HG03575 (cell line): ENCODE results near the gene VKORC1L1.
"Not testable (repeated sequence)": the region's sequence is repeated elsewhere in the genome, so short reads cannot be mapped to it uniquely, and the experiment has no call there.

ENCODE experiments used
- ATAC-seq: cut with Tn5 transposase; IDR thresholded peaks from one replicate; pipeline ENCODE4 v1.9.1; 2021; ENCODE audit not compliant: unreplicated experiment, insufficient number of reproducible peaks, low FRiP score; ENCODE audit errors: extremely low read depth

Gene VKORC1L1

DNA sequence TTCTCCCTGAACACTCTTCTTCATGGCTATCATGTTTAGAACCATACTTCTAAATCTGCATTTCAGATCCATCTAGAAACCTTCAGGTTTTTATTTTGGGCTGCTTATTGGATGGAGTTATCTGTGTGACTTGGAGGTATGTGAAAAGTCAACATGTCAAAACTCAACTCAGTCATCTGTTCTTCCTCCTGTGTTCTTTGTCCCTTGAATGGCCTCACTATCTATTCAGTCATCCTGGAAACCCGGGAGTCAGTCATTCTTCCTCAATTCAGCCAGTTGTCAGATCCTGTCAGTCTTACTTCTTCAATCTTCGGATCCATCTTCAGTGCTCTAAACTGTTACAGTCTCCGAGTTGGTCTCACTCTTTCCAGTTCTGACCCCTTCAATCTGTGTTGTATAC, 52.2 kb downstream of the VKORC1L1 start:
- no peak for ATAC-seq

DNA sequence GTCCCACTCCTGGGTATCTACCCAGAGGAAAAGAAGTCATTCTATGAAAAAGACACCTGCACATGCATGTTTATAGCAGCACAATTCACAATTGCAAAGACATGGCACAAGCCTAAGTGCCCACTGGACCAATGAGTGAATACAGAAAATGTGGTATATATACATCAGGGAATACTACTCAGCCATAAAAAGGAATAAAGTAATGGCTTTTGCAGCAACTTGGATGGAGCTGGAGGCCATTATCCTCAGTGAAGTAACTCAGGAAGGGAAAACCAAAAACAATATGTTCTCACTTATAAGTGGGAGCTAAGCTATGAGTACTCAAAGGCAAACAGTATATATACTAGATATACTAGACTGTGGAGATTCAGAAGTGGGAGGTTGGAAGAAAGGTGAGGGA, 53.7 kb downstream of the VKORC1L1 start:
- no peak for ATAC-seq

DNA sequence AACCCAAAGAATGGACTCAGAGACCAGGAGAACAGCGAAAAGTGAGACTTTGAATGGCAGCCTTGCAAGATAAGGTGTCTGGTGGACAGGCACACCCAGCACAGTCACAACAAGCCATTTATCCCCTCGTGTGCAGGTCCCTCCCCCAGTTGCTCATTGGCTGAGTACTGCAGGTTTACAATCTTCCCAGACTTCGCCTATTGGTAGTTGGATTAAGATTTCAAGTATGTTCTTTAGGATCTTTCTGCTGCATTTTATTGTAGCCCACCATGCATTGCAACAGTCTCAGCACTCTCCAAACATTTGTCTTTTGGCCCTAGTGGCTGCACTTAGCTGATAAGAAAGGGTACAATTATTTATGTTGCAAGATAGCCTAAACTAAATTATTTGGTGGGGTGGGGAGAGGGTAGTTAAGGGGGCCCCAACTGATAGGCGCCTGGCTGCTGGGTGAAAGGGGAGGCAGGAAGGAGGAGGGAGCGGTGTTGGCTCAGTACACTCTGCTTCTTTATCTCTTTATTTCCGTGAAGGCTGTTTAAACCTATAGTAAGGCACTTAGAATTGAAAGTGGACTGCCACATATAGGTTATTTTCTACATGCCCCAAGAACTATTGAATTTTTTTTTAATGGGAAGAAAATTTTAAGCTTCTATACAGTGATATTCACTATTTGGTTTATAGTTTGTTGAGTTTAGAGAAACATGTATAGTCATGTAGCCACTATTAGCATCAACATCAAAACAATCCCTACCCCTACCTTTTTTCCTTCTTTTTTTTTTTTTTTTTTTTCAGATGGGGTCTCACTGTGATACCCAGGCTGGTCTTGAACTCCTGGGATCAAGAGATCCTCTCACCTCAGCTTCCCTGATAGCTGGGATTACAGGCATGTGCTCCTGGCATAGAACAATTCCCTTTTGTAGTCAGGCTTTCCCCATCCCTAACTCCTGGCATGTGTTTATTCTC, 54.9 kb downstream of the VKORC1L1 start:
- no peak for ATAC-seq

DNA sequence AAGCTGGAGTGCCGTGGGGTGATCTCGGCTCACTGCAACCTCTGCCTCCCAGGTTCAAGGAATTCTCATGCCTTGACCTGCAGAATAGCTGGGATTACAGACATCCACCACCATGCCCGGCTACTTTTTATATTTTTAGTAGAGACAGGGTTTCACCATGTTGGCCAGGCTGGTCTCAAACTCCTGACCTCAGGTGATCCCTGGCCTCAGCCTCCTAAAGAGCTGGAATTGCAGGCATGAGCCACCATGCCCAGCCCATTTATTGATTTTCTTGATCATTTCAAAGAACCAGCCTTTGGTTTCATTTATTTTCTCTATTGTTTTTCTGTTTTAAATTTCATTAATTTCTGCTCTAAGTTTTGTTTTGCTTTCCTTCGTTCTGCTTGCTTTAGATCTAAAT, 58.8 kb downstream of the VKORC1L1 start:
- ATAC-seq, result no peak

DNA sequence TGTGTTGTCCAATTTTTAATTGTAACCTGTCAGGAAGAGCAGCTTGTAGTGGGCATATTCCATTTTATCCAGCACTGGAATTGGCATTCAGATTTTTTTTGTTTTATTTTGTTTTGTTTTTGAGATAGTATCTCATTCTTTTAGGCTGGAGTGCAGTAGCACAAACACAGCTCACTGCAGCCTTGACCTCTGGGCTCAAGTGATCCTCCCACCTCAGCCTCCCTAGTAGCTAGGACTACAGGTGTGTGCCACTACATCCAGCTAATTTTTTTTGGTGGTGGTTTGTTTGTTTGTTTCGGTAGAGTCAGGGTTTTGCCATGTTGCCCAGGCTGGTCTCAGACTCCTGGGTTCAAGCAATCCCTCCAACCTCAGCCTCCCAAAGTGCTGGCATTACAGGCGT, 64.4 kb downstream of the VKORC1L1 start:
- ATAC-seq, result no peak

DNA sequence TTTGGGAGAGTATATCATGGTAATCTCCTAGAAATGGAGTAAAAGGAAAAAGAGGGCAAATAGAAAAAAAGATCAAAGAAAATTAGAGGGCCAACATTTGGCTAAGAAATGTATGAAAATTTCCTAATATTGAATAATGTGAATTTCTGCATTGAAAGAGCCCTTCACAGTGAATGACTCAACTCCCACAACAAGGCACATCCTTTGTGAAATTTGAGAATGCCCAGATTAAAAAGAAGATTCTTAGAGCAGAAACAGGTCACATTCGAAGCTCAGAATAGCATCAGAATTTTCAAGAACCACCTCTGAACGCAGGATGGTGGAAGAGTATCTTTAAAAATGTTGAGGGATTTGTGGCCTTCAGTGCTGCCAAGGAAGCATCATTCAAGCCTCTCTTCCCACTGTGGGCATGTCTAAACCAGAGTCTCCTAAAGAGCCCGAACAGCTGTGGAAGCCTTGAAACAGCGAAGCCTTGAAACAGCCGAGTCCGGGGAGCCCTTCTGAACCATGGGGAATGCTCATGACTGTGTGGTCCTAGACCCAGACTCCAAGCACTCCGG, 65.5 kb downstream of the VKORC1L1 start:
- no peak for ATAC-seq

DNA sequence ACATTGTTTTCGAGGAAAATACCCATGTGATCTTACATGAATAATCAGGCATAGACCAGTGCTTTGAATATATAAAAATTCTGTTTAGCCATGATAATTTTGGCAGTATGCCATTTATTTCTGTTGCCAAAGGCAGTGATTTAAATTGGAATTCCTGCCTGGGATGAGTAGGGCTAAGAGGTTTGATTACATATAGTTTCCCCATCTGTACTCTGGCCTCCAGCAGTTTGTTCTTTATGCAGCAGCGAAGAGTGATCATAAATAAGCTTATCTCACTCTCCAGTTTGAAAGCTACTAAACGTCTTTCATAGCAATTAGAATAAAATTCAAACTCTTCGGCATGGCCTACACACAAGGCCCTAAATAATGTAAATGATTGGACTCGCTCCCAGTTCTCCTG, 72.9 kb downstream of the VKORC1L1 start:
- not testable (repeated sequence) for ATAC-seq

DNA sequence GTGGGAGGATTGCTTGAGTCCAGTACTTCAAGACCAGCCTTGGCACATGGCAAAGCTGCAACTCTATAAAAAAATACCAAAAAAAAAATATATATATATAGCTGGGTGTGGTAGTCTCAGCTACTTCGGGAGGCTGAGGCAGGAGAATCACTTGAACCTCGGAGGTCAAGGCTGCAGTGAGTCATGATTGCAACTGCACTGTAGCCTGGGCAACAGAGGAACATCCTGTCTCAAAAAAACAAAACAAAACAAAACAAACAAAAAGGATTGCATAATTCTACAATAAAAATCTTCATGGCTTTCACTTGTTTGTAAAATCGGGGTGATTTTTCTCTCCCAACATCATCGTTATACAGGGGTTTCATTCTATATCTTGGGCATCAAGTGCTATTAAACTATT, 74.0 kb downstream of the VKORC1L1 start:
- ATAC-seq, result no peak

DNA sequence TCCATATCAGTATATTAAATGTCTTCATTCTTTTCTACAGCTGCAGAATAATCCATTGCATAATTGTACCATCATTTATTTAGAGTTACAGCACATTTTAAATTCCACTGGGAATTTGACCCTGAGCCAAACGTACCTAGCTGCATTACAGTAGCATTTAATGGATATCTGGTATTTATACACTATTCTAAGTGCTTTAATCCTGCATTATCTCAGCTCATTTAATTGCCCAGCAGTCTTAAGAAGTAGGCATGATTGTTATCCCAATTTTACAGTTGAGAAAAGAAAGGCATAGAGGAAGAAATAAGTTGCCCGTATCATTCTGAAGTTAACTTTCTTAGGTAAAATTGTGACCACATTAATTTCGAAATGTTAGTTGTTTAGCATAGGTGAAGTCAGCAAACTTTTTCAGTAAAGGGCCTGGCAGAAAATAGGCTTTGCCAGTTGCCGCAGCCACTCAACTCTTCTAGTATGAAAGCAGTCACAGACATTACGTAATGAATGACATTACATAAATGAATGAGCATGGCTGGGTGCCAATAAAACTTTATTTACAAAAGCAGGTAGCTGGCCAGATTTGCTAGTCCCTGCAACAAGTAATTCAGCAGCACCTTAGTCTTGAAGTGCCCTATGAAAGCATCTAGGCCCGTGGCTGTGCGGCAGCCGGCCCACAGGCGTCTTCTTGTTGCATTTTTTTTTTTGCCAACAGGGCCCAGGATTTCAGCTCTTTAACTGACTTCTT, 79.1 kb downstream of the VKORC1L1 start:
- ATAC-seq, result no peak

DNA sequence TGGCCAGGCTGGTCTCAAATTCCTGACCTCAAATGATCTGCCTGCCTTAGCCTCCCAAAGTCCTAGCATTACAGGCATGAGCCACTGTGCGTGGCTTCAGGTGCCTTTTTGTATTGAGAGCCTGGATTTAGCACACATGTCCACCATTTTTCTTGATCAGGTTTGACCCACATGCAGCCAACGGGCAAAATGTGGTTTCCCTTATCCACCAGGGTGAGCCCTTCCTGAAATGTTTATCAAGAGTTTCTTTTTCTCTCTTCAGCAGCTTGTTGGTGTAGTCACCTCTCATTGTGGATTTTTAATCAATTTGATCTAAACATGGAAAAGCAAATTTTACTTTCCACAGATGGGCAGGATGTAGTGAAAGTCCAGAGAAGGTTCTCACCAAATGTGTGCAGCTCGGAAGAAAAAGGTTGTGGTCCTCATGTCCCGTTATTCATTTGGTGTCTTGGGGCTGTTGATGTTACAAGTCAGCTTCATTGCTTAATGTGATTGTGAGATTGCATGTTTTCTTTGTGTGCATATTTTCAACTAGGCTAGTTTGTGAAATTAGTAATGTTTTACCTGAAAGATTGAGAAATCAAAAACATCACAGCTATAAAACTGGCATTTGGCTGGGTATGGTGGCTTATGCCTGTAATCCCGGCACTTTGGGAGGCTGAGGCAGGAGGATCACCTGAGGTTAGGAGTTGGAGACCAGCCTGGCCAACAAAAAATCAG, 80.3 kb downstream of the VKORC1L1 start:
- no peak for ATAC-seq

DNA sequence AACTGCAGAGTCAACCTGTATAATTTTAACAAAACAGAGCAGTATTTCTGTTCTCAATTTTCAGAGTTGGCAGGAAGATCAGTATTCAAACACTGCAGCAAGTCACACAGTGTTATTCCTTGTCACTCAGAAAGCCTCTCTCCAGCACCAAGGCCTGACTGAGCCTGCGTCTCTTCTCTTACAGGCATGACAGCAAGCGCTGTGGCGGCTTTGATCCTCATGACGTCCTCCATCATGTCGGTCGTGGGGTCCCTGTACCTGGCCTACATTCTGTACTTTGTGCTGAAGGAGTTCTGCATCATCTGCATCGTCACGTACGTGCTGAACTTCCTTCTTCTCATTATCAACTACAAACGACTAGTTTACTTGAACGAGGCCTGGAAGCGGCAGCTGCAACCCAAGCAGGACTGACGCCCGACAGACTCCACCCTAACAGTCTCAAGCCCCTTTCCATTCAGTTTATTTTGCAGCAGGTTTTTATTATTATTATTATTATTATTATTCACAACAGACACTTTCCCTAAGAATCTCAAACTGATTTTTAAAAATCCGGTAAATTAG, 81.1 kb downstream of the VKORC1L1 start:
- ATAC-seq, result no peak

DNA sequence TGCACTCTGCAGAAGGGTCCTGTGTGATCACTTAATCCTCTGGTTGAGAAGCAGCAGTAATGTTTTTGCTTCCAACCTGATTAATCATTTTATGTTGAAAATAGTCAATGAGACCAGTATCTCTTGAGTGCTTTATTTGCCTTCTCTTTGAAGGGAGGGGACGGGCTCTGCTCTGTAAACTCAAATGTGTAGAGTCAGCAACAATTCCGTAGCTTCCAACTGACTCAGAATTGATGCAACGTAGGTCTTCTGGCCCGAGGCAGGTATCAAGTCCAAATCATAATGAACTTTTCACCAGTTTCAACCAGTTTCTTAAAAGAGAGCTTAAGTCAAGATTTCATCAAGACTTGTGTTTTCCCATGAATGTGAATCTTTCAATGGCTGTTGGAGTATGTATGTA, 82.8 kb downstream of the VKORC1L1 start:
- ATAC-seq, result no peak

DNA sequence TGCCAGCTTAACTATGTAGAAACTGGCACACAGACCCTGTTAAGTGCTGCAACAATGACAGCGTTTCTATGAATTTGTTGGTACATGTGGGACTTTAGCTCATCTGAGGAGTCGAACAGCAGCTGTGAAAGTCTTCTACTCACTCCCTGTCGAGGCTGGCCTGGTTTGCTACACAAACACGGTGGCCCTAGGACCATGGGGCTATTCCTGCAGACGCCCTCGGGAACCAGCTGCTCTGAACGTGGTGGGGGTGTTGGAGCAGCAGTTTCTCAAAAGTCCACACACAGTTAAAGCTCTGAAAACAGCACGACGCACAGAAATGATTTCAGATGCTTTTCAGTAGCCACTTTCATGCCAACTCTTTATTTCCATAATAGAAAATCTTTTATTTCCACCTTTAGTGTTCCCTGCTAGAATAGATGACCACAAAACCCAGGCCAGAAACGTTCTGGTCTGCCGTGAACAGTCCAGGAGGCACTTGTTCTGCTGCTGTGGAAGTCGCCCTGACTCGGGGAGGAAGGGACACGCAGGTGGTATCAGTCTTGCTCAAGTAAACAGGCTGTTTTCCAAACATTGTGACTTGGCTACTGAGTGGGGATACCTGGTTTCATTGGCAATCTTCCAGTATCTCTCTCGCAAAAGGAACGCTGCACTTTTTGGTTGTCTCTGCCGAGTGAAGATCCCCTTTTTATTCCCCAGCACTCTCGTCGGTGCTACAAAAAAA, 87.6 kb downstream of the VKORC1L1 start:
- ATAC-seq, result no peak

DNA sequence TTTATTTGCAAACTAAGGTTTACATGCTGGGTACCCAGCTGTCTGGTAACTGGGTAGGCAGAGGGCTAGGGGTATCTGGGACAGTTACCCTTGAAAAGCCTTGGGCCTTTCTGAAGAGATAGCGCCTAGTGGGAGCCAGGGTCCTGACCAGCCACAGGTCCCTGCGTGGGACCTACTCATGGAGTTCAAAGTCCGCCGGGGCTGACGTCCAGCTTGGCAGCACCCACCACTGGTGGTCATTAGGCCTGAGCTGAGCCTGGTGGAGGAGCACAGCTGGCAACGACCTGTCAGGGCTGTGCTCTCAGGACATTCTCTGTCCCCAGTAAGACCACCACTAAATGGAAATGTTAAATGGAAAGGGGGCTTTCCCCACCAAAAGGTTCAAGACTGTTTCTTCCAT, 89.2 kb downstream of the VKORC1L1 start:
- ATAC-seq, result no peak

DNA sequence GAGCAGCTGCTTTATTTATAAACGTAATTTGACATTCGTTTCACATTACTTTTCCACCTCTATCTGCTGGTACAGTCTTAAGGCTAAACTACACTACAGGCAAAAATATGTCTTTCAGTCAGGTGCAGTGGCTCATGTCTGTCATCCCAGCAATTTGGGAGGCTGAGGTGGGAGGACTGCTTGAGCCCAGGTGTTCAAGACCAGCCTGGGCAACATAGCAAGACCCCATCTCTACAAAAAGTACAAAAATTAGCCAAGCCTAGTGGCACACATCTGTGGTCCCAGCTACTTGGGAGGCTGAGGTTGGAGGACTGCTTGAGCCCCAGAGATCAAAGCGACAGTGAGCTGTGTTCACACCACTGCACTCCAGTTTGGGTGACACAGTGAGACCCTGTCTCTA, 91.8 kb downstream of the VKORC1L1 start:
- ATAC-seq, result not testable (repeated sequence)

DNA sequence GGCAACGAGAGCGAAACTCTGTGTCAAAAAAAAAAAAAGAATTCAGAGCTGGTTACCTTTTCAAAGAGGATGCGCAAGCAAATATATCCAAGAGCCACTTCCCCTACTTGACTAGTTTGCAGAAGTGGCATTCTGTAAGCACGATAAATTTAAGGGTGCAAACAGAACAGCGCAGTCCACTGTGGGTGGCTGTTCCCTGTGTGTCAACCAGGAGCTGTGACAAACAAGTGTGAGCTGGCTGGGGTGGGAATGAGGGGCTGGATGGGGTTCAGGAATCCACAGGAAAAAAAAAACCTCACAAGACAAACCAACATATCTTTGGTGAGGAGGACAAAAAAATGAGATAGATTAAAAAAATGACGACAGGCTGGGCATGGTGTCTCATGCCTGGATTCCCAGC, 93.3 kb downstream of the VKORC1L1 start:
- no peak for ATAC-seq

DNA sequence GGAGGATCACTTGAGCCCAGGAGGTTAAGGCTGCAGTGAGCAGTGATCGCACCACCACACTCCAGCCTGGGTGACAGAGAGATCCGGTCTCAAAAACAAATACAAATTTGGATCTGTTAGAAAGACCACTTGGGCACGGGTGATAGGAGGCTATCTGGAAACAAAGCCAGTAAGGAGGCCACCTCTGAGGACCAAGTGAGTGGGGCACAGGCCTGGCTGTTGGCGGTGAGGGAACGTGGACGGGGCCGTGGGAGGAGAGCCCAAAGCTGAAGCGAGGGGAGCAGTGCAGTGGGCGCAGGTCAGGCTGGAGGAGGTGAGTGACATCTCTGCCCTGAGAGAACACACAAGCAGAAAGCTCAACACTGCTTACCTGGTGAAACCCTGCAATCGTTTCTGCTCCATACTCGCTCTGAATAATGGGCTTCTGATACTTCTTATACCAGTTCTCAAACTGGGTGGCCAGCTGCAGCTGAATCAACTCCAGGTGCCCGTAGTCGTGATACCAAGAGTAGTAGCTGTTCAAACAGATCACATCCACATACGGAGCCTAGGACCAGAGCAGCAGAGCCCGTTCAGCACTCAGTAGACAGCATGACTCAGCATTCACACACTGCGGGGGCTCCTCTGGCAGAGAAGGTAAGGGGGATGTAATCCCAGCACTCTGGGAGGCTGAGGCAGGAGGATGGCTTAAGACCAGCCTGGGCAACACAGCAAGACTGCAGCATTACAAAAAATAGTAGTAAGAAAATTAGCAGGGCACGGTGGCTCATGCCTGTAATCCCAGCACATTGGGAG, 94.7 kb downstream of the VKORC1L1 start:
- ATAC-seq, result no peak
